Body of pancreas (tissue), 4 donors: ENCODE results near the gene SLC9A3.

Source experiments
- POLR2A ChIP-seq, 3 donors: fragments of 450-650 bp; IDR thresholded peaks; one replicate each; pipeline ENCODE4 v1.6.1; 2016; ENCODE audit warnings: antibody characterized with exemption in 3 of 3, mild to moderate bottlenecking in 2 of 3
- TF ChIP-seq, protein P1 (sequence below), 7 experiments: fragments of 450-650 bp in 4 of 7; fragments of 200-600 bp in 3 of 7; sonication (generic) in 3 of 7; IDR thresholded peaks; one replicate each; pipeline ENCODE4 v1.5.1; 2016 to 2019; ENCODE audit warnings: antibody characterized with exemption in 7 of 7

DNA sequence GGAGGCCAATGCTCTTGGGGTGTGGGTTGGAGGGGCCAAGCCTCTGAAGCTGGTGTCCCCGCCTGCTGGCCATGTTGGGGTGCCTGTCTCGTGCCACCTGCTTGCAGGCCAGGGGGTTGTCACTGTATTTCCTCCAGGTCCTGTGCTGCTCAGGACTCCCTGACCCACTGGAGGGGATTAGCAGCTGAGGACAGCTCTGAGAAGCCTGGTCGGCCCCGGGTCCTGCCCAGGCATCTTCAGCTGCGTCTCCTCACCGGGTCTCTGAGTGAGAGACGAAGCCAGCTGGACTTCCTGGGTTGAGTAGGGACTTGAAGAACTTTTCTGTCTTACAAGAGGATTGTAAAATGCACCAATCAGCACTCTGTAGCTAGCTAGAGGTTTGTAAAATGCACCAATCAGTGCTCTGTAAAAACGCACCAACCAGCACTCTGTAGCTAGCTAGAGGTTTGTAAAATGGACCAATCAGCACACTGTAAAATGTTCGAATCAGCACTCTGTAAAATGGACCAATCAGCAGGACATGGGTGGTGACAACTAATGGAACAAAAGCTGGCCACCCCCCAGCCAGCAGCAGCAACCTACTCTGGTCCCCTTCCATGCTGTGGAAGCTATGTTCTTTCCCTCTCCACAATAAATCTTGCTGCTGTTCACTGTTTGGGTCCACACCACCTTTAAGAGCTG lies 20.6 kb upstream of the SLC9A3 start:
- TF ChIP-seq, protein P1, sequence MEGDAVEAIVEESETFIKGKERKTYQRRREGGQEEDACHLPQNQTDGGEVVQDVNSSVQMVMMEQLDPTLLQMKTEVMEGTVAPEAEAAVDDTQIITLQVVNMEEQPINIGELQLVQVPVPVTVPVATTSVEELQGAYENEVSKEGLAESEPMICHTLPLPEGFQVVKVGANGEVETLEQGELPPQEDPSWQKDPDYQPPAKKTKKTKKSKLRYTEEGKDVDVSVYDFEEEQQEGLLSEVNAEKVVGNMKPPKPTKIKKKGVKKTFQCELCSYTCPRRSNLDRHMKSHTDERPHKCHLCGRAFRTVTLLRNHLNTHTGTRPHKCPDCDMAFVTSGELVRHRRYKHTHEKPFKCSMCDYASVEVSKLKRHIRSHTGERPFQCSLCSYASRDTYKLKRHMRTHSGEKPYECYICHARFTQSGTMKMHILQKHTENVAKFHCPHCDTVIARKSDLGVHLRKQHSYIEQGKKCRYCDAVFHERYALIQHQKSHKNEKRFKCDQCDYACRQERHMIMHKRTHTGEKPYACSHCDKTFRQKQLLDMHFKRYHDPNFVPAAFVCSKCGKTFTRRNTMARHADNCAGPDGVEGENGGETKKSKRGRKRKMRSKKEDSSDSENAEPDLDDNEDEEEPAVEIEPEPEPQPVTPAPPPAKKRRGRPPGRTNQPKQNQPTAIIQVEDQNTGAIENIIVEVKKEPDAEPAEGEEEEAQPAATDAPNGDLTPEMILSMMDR (IDR thresholded peaks at IDR 0.05) = no peak
- no peak for TF ChIP-seq POLR2A (IDR thresholded peaks at IDR 0.05)
